Ovary (tissue), 3 donors: Measurements from ENCODE around the gene MNT.

Source experiments
- CTCF ChIP-seq, 3 donors: fragments of 450-650 bp in 2 of 3; fragments of 200-600 bp in 1 of 3; IDR thresholded peaks; one replicate each; pipeline versions ENCODE4 v1.5.1 to v1.8.0; 2016 to 2022; ENCODE audit warnings: antibody characterized with exemption in 3 of 3, mild to moderate bottlenecking in 1 of 3
- EP300 ChIP-seq: sonication (generic); formaldehyde crosslinking; IDR thresholded peaks from one replicate; pipeline ENCODE4 v1.6.1; 2017; ENCODE audit warnings: antibody characterized with exemption
- POLR2A ChIP-seq: fragments of 450-650 bp; IDR thresholded peaks from one replicate; pipeline ENCODE4 v1.6.1; 2017; ENCODE audit warnings: antibody characterized with exemption, mild to moderate bottlenecking, moderate library complexity
- donor health status: DM: no; HTN: no; CAD: no.

DNA sequence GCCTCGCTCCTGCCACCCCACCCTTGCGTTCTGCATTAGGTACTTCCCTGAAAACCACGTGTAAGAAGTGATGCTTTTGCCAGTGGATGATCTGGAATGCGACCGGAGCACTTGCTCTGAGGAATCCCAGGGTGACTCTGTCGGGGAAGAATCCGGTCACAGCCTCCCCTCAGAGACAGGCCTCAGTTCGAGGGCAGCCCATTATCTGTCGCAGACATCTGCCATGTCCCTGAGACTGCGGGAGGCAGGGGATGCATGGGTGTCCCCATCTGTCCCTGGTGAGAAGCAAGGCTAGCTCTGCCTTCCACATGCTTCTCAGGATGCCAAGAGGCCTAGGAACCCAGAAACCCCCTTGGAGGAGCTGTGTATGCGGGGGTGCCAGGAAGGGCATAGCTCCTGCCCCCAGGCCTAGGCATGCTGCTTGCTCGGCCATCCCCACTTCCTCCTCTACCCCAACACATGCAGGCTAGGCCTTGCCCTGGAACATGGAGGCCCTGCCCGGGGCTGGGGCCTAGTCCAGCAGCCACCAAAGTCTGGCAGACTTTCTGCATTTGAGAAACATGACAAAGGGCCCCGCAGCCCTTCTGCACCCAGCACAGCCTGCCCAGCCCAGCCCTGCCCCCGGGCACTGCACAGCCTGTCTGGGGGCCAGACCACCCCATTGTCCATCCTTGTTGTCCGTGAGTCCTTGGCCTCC lies 20.5 kb downstream of the MNT start:
- TF ChIP-seq EP300 (no peak), POLR2A (no peak), CTCF (IDR thresholded peaks at IDR 0.05) (no peak)
